ENCODE data around the gene HELT.

- no peak for TF ChIP-seq EZH2phosphoT487 (IDR thresholded peaks at IDR 0.05; ENCODE audit: low read depth, severe bottlenecking, unreplicated experiment)
- TF ChIP-seq, protein P1, sequence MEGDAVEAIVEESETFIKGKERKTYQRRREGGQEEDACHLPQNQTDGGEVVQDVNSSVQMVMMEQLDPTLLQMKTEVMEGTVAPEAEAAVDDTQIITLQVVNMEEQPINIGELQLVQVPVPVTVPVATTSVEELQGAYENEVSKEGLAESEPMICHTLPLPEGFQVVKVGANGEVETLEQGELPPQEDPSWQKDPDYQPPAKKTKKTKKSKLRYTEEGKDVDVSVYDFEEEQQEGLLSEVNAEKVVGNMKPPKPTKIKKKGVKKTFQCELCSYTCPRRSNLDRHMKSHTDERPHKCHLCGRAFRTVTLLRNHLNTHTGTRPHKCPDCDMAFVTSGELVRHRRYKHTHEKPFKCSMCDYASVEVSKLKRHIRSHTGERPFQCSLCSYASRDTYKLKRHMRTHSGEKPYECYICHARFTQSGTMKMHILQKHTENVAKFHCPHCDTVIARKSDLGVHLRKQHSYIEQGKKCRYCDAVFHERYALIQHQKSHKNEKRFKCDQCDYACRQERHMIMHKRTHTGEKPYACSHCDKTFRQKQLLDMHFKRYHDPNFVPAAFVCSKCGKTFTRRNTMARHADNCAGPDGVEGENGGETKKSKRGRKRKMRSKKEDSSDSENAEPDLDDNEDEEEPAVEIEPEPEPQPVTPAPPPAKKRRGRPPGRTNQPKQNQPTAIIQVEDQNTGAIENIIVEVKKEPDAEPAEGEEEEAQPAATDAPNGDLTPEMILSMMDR (IDR thresholded peaks at IDR 0.05; ENCODE audit: poor library complexity) = no peak
Observed at GRCh38 chr4:185003596-185004351, 14.5 kb upstream of the HELT start.
